Vagina (tissue), 2 donors: Measurements from ENCODE around the gene RASGRF2. TPM values are rescaled to one million over a fixed set of nuclear protein-coding genes. Genes with fewer than 3 reads are reported as not detected.

Source experiments
- DNase-seq, 2 donors: peaks; one replicate each; pipeline ENCODE4 v3.0.0-alpha.2; 2017; ENCODE audit errors: extremely low spot score in 2 of 2
- H3K27ac ChIP-seq: fragments of 200-600 bp; sonication (generic); one replicate; pipeline ENCODE4 v1.5.1; 2019
- H3K27me3 ChIP-seq: fragments of 200-600 bp; sonication (generic); one replicate; pipeline ENCODE4 v1.5.1; 2019
- H3K36me3 ChIP-seq, 2 donors: fragments of 200-600 bp; sonication (generic); one replicate each; pipeline ENCODE4 v1.5.1; 2017 to 2019
- H3K4me1 ChIP-seq: fragments of 200-600 bp; sonication (generic); one replicate; pipeline ENCODE4 v1.5.1; 2019
- H3K4me3 ChIP-seq, 2 donors: fragments of 200-600 bp; sonication (generic); 1 replicate in 1 of 2; 2 replicates in 1 of 2; pipeline ENCODE4 v1.5.1; 2016 to 2019
- H3K9me3 ChIP-seq: fragments of 200-600 bp; sonication (generic); one replicate; pipeline ENCODE4 v1.5.1; 2019
- CTCF ChIP-seq, 3 experiments: fragments of 450-650 bp in 2 of 3; fragments of 200-600 bp in 1 of 3; sonication (generic) in 1 of 3; IDR thresholded peaks; one replicate each; pipeline ENCODE4 v1.5.1; 2017 to 2019; ENCODE audit warnings: antibody characterized with exemption in 3 of 3, mild to moderate bottlenecking in 2 of 3, moderate library complexity in 2 of 3
- POLR2A ChIP-seq, 2 donors: fragments of 450-650 bp; IDR thresholded peaks; one replicate each; pipeline ENCODE4 v1.6.1; 2017; ENCODE audit warnings: antibody characterized with exemption in 2 of 2, mild to moderate bottlenecking in 2 of 2, moderate library complexity in 2 of 2
- POLR2AphosphoS5 ChIP-seq, 2 donors: sonication (generic); formaldehyde crosslinking; IDR thresholded peaks; one replicate each; pipeline ENCODE4 v1.9.0; 2017; ENCODE audit warnings: antibody characterized with exemption in 2 of 2, mild to moderate bottlenecking in 2 of 2, low read depth in 1 of 2; ENCODE audit not compliant: insufficient read depth in 1 of 2
- intact Hi-C: fragments of 100-400 bp; cut with DNase I; formaldehyde crosslinking; loops from one replicate; pipeline ENCODE4 v1.15.1; 2023
- total RNA-seq: library from RNA; depleted of rRNA; stranded (reverse); fragments of >200 nt; gene quantifications from one replicate; pipeline ENCODE4 v1.2.3, GENCODE V29; 2016

Gene RASGRF2
- total RNA-seq, 1 donor from 2014 or later, result 8.8 TPM

- H3K27me3 ChIP-seq, result no peaks in the 10 kb centered on the region
- TF ChIP-seq POLR2AphosphoS5 (IDR thresholded peaks at IDR 0.05; ENCODE audit: insufficient read depth in 1 of 2, low read depth in 1 of 2) (peak in 1 of 2 donors; percentile 64), CTCF (IDR thresholded peaks at IDR 0.05) (no peak), POLR2A (IDR thresholded peaks at IDR 0.05) (no peak)
- H3K4me1 ChIP-seq, result peaks cover 12% of the 10 kb centered on the region
- DNase-seq, result no peak
- H3K36me3 ChIP-seq, result no peaks in the 10 kb centered on the region
- intact Hi-C loops, result no loop called here
- H3K4me3 ChIP-seq, result no peak overlapping the region
- H3K9me3 ChIP-seq, result no peaks in the 10 kb centered on the region
- H3K27ac ChIP-seq, result peak overlapping the region; percentile 61
Observed at GRCh38 chr5:80967500-80968181, 7.5 kb downstream of the RASGRF2 start.

- Histone ChIP-seq H3K9me3 (no peaks in the 10 kb centered on the region), H3K4me1 (peaks cover 3% of the 10 kb centered on the region), H3K27ac (no peak overlapping the region), H3K4me3 (no peak overlapping the region), H3K27me3 (no peaks in the 10 kb centered on the region), H3K36me3 (no peaks in the 10 kb centered on the region)
- intact Hi-C loops, result no loop called here
- TF ChIP-seq CTCF (IDR thresholded peaks at IDR 0.05), result no peak
- TF ChIP-seq POLR2AphosphoS5 (IDR thresholded peaks at IDR 0.05; ENCODE audit: insufficient read depth in 1 of 2, low read depth in 1 of 2), result no peak
- TF ChIP-seq POLR2A (IDR thresholded peaks at IDR 0.05), result no peak
- no peak for DNase-seq
Observed at GRCh38 chr5:80973027-80973426, 12.9 kb downstream of the RASGRF2 start.

- no peaks in the 10 kb centered on the region for H3K9me3 ChIP-seq
- no peaks in the 10 kb centered on the region for H3K36me3 ChIP-seq
- no peak overlapping the region for H3K27ac ChIP-seq
- no peaks in the 10 kb centered on the region for H3K27me3 ChIP-seq
- H3K4me3 ChIP-seq, result no peak overlapping the region
- DNase-seq, result no peak
- H3K4me1 ChIP-seq, result no peaks in the 10 kb centered on the region
- TF ChIP-seq POLR2A (IDR thresholded peaks at IDR 0.05) (no peak), POLR2AphosphoS5 (IDR thresholded peaks at IDR 0.05; ENCODE audit: insufficient read depth in 1 of 2, low read depth in 1 of 2) (no peak), CTCF (IDR thresholded peaks at IDR 0.05) (no peak)
- intact Hi-C loops, result no loop called here
Observed at GRCh38 chr5:80975065-80975464, 14.9 kb downstream of the RASGRF2 start.

GRCh38 chr5:80976985-80977384 lies 16.8 kb downstream of the RASGRF2 start:
- DNase-seq, result no peak
- H3K36me3 ChIP-seq, result no peaks in the 10 kb centered on the region
- H3K27me3 ChIP-seq, result no peaks in the 10 kb centered on the region
- H3K27ac ChIP-seq, result no peak overlapping the region
- no peak overlapping the region for H3K4me3 ChIP-seq
- H3K4me1 ChIP-seq, result no peaks in the 10 kb centered on the region
- TF ChIP-seq POLR2A (IDR thresholded peaks at IDR 0.05) (no peak), CTCF (IDR thresholded peaks at IDR 0.05) (no peak), POLR2AphosphoS5 (IDR thresholded peaks at IDR 0.05; ENCODE audit: insufficient read depth in 1 of 2, low read depth in 1 of 2) (no peak)
- no peaks in the 10 kb centered on the region for H3K9me3 ChIP-seq
- intact Hi-C loops, result no loop called here

GRCh38 chr5:80977764-80978163 lies 17.6 kb downstream of the RASGRF2 start:
- intact Hi-C loops, result no loop called here
- H3K4me3 ChIP-seq, result no peak overlapping the region
- H3K4me1 ChIP-seq, result no peaks in the 10 kb centered on the region
- H3K36me3 ChIP-seq, result no peaks in the 10 kb centered on the region
- TF ChIP-seq POLR2A (IDR thresholded peaks at IDR 0.05) (no peak), POLR2AphosphoS5 (IDR thresholded peaks at IDR 0.05; ENCODE audit: insufficient read depth in 1 of 2, low read depth in 1 of 2) (no peak), CTCF (IDR thresholded peaks at IDR 0.05) (no peak)
- no peak overlapping the region for H3K27ac ChIP-seq
- DNase-seq, result no peak
- H3K9me3 ChIP-seq, result no peaks in the 10 kb centered on the region
- no peaks in the 10 kb centered on the region for H3K27me3 ChIP-seq
